HG03108 (cell line): ENCODE measurements around the gene CYFIP2.

Experiments used
- ATAC-seq: cut with Tn5 transposase; IDR thresholded peaks from one replicate; pipeline ENCODE4 v1.9.1; 2021; ENCODE audit warnings: moderate library complexity; ENCODE audit not compliant: unreplicated experiment

CYFIP2 gene

DNA sequence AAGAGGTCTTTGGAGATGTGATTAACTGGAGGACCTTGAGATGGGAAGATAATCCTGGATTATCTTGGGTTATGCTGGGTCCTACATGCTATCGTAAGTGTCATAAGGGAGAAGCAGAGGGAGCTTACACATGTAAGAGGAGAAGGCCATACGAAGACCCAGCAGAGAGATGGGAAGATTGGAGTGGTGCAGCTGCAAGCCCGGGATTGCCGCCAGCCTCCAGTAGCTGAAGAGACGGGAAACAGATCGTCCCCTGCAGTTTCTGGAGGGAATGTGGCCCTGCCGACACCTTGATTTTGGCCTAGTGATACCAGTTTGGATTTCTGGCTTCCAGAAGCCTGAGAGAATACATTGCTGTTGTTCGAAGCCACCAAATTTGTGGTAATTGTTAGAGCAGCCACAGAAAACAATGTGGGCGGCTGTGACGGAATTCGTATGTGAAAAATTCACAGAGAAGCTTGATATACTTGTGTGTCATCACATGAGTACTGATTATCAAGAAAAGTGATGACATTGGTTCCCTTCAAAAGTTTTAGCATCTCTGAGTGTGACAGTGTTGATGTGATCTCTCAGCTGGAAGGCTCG, 86.9 kb downstream of the CYFIP2 start:
- ATAC-seq, result no peak

DNA sequence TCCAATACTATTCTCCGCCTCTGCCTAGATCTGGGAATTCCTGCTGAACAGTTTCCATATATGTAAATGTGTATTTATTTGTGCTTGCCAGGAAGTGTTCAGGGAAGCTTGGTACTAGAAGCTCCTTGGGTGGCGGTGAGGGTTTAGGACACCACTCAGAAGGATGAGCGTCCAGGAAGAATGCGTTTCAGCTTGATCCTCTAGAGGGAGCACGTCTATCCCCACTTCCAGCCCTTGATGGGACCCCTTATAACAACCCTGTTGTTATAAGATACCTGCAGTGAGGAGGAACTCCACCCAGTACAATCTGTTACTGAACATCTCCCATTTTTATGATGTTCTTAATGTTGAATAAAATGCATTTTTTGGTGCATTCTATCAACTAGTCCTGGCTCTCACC, 88.9 kb downstream of the CYFIP2 start:
- no peak for ATAC-seq

- no peak for ATAC-seq
Measured at GRCh38 chr5:157356576-157356975, 90.7 kb downstream of the CYFIP2 start.

DNA sequence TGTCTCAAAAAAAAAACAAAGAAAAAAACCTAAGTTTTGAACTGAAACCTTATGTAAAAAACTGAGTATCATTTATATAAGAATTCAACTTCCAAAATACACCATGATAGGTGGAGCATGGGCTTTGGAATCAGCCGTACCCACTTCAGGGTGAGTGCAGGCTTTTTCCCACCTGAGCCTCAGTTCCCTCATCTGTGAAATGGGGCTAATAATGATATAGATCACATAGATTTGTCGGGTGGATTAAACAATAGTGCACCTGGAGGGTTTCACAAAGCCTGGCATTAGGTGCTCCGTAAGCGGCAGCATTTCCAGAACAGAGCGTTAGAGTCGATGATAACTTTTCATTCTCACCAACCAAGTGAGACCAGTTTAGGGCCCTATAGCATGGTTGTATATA, 91.9 kb downstream of the CYFIP2 start:
- ATAC-seq, result no peak

GRCh38 chr5:157358871-157359270, 92.9 kb downstream of the CYFIP2 start:
- ATAC-seq, result no peak

- ATAC-seq, result no peak
Measured at GRCh38 chr5:157359356-157360055, 93.6 kb downstream of the CYFIP2 start.

- ATAC-seq, result no peak
Measured at GRCh38 chr5:157362012-157362411, 96.1 kb downstream of the CYFIP2 start.

DNA sequence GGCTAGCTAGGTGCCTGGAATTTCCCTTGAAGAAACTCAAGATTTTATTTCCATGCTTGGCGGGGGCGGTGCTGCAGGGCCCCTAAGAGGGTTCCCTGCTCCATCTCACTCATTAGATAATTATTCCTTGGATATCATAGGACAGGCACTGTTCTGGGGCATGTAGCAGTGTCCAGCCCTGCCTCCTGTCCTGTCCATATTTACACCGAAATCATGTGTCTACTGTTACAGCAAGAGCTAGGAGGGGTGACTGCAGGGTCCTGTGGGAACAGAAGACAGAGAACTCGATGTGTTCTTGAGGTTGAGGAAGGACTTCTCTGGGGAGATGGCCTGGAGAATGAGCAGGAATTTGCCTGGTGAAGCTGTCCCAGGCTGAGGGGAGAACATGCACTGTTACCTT, 96.6 kb downstream of the CYFIP2 start:
- ATAC-seq, result no peak

GRCh38 chr5:157362982-157363381, 97.1 kb downstream of the CYFIP2 start:
- no peak for ATAC-seq

- no peak for ATAC-seq
Measured at GRCh38 chr5:157365732-157366131, 99.8 kb downstream of the CYFIP2 start.

DNA sequence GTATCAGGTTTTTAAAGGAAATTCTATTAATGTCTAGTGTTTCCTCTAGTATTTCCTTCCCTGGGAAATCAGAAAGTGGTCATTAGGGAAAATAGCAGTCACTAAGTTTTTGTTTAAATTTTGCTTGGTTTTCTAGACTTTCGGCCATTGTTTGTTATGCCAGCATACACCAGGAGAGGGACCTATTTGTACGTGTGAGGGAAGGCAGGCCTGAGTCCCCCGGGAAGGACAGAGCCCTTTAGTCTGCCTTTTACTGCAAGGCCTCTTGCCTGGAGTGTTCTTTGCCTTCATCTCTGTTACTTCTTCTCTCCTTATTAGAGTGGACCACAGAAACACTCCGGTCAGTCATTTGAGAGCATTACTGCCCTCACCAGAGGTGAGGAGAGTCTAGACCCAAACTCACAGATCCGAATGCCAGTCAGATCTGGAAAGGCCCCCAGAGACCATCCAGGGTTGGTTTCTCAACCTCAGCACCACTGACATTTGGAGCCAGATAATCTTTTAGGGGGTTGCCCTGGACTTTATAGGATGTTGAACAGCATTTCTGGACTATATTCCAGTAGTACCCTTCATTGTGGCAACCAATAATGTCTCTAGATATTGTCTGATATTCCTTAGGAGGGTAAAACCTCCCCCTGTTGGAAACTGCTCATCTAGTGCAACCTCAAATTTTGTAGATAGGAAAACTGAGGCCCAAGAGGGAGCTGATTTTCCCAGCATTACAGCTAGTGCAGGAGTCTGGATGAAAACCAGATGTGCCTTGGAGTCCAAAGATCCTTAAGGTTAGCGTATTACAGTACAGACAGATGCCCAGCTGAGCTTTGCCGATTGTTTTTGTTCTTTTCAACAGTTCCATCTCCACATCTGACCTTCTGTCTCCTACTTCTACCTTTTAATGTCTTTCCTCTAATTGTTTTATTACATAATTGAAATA, 101.1 kb downstream of the CYFIP2 start:
- no peak for ATAC-seq

DNA sequence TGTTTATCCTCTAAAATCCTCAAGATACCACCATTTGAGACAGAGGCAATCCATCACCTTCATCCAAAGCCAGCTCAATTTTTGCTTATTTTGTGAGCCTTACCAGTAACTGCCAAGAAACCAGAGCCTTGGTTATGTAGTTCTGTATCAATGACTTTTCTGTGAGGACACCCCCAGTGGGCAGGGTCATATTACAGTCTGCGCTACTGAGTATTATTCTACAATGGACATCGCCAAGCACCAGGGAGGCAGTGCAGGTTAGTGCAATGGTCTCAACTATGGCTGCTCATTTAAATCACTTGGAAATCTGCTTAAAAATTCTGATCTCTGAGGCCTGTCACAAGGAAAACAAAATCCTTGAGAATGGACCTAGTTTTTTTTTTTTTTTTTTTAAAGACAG, 103.6 kb downstream of the CYFIP2 start:
- no peak for ATAC-seq

DNA sequence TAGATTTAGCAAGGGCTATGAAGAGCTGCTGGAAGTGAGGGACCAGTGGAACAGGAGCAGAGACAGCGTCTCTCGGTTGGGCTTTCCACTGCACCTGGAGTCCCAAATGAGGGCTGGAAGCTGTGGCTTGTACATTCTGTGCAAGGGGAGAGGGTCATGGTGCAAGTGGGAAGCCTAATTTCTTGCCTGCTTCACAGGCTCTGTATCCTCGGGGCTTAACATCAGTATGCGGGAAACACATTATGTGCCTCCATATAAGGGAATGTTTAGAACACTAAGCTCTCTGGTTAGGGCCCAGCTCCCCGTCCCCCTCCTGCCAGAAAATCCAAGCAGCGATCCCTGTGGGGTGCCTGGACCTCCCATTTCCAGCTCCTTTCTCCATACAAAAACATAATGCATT, 105.0 kb downstream of the CYFIP2 start:
- ATAC-seq, result no peak

- ATAC-seq, result no peak
Measured at GRCh38 chr5:157371655-157372471, 105.9 kb downstream of the CYFIP2 start.

DNA sequence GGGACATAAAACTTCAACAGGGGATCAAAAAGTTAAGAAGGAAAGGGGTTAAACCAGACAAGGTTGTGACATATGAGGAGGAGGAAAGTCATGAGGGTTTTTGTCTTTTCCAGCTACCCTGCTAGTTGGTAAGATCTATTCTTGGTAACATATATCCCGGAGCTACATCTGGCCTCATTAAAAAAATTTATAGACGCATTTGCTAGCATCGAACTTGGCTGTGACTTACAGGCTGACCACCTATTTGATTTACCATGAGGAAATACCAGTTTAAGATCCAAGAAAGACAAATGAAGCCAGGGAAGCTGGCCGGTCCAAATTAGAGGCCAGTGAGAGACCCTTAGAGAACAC, 106.5 kb downstream of the CYFIP2 start:
- no peak for ATAC-seq

- ATAC-seq, result no peak
Measured at GRCh38 chr5:157378509-157378908, 112.6 kb downstream of the CYFIP2 start.

DNA sequence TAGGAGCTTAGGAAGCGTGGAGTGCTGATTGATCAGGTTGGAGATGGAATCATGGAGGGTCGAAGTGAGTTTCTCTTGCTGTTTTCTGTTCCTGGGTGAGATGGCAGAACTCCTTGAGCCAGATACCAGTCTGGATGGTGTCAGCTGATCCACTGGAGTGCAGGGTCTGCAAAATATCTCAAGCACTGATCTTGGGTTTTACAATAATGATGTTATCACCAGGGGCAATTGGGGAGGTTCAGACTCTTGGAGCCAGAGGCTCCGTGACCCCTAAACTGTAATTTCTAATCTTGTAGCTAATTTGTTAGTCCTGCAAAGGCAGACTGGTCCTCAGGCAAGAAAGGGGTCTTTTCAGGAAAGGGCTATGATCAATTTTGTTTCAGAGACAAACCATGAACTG, 114.1 kb downstream of the CYFIP2 start:
- no peak for ATAC-seq

GRCh38 chr5:157381746-157382145, 115.8 kb downstream of the CYFIP2 start:
- no peak for ATAC-seq

GRCh38 chr5:157382996-157383800, 117.3 kb downstream of the CYFIP2 start:
- ATAC-seq, result no peak

DNA sequence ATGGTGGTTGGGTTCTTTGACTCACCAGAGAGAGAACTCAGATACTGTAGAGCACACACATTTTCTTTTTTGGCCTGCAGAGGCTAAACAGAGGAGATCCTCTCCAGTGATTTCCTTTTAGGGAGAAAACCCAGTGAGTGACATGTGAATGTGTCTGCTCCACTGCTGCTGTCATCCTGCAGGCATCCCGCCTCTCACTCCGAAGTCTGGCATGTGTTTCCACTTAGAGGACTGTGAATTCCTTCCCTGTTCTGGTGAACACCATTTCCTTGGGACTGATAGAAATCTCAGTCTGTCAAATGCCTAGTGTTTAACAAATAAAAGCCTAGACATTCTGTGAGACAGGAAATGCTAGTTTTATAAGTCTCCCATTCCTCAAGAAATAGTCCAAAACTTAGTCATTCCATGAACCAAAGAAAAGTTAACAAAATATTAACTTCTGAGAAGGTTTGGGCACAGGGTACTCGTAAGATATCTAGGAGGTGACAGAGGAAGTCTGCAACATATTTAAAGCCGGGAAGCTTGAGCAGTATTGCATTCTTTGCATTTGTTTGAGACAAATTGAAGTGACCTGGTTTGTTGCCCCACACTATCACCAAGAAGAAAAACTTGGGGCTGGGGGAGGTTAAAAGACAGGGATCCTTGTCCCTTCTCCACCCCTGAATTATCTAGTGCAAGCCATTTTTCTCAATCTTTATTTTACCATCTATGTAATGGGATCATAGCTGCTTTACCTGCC, 119.2 kb downstream of the CYFIP2 start:
- ATAC-seq, result no peak
